ENCODE results near the gene SLC22A23.
A peak's percentile ranks its signal among the peaks of the same experiment; 100 is the strongest.

Gene SLC22A23

GRCh38 chr6:3235486-3235885, 221.4 kb downstream of the SLC22A23 start:
- no peak for DNase-seq

- no peak for DNase-seq
Observed at GRCh38 chr6:3233904-3234303, 222.9 kb downstream of the SLC22A23 start.

- no peak for DNase-seq
Observed at GRCh38 chr6:3233321-3233720, 223.5 kb downstream of the SLC22A23 start.

DNA sequence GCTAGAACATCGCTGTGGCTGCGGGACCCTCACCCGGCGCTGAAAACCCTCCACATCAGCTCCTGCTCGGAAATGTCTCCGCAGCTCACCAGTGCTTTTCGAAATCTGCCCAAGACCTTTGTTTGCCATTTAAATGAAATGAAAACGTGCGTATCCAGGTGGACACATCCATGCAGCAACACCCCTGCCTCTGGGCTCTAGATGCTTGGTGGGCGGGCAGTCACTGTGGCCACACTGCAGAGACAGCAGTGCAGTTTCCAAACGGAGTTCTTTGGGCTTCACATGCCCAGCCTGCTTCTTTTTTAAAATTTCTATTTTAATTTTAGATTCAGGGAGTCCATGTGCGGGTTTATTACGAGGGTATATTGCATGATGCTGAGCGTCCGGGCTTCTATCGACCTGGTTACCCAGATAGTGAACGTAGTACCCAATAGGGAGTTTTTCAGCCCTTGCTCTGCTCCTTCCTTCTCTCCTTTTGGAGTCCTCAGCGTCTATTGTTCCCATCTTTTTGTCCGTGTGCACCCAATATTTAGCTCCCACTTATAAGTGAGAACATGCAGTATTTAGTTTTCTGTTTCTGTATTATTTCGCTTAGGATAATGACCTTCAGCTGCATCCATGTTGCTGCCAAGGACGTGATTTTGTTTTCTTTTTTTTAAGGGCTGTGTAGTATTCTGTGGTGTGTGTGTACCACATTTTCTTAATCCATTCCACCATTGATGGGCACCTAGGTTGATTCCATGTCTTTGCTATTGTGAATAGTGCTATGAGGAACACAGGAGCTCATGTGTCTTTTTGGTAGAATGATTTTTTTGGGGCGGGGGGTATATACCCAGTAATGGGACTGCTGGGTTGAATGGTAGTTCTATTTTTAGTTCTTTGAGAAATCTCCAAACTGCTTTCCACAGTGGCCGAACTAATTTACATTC, 224.6 kb downstream of the SLC22A23 start:
- no peak for DNase-seq

DNA sequence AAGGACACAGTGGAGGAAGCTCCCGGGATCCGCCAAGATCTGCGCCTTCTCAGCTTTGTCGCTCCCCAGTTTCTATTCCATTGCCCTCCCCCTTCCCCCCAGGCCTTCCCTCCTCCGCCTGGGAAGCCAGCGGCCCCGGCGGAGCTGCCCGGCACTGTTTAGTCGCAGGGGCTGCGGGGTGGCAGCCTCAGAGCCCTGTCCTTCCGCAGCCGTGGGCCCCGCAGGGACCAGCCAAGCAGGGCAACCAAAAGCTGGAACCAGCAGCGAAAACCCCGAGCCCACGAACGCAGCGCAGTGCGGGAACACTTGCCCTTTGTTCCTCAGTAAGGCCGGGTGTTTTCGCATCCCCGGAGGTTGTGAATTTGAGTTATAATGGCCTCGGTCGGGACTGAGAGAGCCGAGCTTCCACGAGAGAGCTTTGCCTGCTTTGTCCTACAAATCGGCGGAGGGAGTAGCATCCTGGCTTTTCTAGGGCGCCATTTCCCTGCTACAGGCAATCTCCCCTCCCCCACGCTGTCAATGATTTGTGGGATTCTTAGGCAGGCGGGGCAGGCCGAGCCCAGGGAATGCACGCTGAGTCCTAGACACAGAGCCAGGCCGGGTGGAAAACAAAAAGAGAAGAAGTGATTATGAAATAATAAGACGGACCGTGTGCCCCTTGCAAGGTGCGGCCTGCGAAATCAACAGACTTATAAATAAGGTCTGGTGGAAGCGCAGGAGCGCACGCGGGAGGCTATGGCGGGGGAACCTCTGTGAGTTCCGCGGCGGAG, 225.4 kb downstream of the SLC22A23 start:
- DNase-seq: no peak

GRCh38 chr6:3230900-3231246, 226.0 kb downstream of the SLC22A23 start:
- DNase-seq: no peak

- DNase-seq: no peak
Observed at GRCh38 chr6:3230256-3230882, 226.5 kb downstream of the SLC22A23 start.

- DNase-seq: no peak
Observed at GRCh38 chr6:3229566-3230178, 227.2 kb downstream of the SLC22A23 start.

GRCh38 chr6:3228771-3229565, 227.9 kb downstream of the SLC22A23 start:
- peak; percentile 39 for DNase-seq

DNA sequence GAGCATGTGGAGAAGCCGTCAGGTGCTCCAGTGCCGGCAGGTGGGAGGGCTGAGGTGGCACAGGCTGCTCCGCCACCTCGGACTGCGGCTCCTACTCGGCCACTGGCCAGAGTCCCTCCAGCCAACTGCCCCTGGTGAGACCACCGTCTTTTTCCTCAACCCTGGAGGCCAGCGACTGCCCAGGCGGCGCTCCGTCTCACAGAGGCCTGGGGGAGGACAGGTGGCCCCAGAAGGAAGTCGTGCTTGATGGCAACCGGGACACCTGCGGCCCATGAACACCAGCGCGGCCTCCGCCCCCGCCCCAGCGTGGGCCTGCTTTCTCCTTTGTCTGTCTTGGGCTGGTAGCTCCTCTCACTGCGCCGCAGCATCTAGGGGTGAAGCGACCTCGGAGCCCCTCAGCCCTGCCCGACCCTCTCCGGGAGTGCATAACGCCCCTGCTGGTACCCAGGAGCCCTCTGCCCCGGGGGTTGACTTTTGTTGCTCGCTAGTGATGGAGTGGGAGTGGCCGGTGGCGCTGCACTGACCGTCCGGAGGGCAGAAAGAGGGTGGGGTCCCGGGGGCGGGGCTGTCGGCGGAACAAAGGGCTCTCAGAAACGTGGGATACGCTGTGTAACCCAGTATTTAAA, 228.7 kb downstream of the SLC22A23 start:
- no peak for DNase-seq

GRCh38 chr6:3227363-3228045, 229.3 kb downstream of the SLC22A23 start, which contains the start of gene TUBB2B:
TUBB2B (minus strand) TSS chr6:3227653; CDS start chr6:3227543, 110 bp downstream.
- no peak for DNase-seq

- no peak for DNase-seq
Observed at GRCh38 chr6:3226481-3227362, 230.1 kb downstream of the SLC22A23 start.

GRCh38 chr6:3226042-3226441, 230.8 kb downstream of the SLC22A23 start:
- no peak for DNase-seq

- no peak for DNase-seq
Observed at GRCh38 chr6:3222506-3223038, 234.3 kb downstream of the SLC22A23 start.

- no peak for DNase-seq
Observed at GRCh38 chr6:3221578-3221977, 235.3 kb downstream of the SLC22A23 start.

DNA sequence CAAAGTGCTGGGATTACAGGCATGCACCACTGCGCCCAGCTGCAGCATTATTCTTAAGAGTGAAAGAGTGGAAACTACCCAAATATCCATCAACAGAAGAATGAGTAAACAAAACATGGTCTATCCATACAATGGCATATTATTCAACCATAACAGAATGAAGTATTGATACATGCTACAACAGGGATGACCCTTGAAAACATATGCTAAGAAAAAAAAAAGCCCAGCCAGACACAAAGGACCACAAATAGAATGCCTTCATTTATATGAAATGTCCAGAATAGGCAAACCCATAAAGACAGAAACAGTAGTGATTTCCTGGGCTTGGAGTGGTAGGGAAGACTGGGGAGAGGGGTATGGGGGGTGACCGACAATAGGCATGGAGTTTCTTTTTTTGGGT, 236.5 kb downstream of the SLC22A23 start:
- DNase-seq: no peak

All from activated CD4-positive, CD25-positive, alpha-beta regulatory T cell treated with anti-CD3 and anti-CD28 coated beads, Interleukin-2, amount 50 U/mL, for 72 hours (primary cell).